ENCODE data around the gene ARL5A.
"Not testable (repeated sequence)": the region's sequence is repeated elsewhere in the genome, so short reads cannot be mapped to it uniquely, and the experiment has no call there.

ARL5A gene

DNA sequence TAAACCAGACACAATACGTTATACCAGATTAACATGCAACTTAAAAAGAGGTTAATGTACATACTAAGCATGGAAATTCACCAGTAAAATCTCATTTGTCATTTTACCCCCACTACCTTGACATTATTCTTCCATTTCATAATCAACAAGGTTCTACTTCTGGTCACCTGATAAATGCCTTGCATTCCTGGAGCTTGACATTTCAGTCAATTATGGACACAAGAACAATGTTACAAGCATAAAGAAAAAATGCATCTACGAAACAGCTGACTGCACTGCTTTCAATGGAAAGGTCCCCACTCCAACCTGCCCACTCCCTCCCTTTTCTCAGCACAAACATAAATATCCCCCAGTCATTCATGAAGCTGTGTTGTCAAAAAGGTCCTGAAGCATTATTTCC lies 31.4 kb downstream of the ARL5A start:
- no peak for DNase-seq (ENCODE audit: low read depth in 1 of 2, low spot score in 1 of 2)

DNA sequence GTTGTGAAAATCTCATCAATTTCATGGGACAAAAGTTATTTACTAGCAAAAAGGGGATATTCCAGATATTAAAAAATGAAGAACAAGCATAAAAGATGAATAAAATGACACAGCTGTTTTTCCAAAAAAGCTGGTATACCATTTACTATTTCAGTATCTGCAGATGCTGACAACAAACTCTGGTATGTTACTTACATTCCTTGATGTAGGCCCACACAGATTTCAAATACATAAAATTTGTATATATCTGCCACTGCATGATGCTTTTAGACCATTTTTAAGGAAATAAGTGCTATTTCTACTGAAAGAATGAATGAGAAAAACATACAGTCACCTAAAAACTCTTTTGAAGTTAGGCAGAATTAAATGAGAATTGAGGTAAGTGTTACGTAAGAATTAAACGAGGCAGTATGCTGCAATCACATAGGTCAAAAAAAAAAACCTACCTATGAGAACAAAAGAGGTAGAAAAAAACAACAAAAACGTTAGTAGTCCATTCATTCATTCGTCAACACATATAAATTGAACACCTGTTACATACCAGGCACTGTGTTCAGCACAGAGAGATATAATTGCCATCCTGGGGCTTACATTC lies 32.5 kb downstream of the ARL5A start:
- no peak for DNase-seq (ENCODE audit: low read depth in 1 of 2, low spot score in 1 of 2)

DNA sequence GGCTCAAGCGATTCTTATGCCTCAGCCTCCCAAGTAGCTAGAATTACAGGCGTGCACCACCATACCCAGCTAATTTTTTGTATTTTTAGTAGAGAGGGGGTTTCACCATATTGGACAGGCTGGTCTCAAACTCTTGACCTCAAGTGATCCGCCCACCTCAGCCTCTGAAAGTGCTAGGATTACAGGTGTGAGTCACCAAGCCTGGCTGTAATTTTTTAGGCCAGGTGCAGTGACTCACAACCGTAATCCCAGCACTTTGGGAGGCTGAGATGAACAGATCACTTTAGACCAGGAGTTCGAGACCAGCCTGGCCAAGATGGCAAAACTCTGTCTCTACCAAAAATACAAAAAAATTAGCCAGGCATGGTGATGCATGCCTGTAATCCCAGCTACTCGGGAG lies 33.8 kb downstream of the ARL5A start:
- DNase-seq (ENCODE audit: low read depth in 1 of 2, low spot score in 1 of 2), result not testable (repeated sequence)

DNA sequence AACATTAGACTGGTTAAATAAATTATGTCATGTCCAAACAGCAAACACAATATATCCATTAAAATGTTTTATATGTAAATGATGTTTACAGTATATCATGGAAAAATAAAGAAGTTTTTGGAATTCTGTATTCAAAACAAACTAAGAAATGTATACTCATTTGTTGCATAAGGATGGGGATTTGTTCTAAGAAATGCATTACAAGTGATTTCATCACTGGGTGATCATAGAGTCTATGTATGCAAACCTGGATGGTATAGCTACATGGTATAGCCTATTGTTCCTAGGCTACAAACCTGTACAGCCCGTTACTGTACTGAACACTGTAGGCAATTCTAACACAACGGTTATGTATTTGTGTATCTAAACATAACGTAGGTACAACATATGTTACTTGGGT lies 35.1 kb downstream of the ARL5A start:
- DNase-seq (ENCODE audit: low read depth in 1 of 2, low spot score in 1 of 2), result no peak

DNA sequence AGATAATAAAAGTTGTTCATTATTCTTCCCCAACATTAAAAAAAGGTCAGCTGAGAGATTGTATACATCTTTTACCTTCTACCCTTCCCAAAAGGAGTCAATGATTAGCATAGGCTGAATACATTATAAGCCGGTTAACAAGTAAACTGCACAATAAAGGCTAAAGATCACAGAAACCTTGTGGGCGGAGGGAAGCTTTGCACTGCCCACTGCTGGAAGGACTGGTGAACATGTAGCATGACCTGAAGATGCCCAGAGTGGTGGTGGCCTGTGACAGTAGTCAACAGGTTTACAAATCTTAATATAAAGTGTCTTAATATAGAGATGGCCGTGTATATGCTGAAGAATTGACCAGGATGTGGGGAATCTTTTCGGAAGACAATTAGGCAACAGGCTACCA lies 35.6 kb downstream of the ARL5A start:
- no peak for DNase-seq (ENCODE audit: low read depth in 1 of 2, low spot score in 1 of 2)

DNA sequence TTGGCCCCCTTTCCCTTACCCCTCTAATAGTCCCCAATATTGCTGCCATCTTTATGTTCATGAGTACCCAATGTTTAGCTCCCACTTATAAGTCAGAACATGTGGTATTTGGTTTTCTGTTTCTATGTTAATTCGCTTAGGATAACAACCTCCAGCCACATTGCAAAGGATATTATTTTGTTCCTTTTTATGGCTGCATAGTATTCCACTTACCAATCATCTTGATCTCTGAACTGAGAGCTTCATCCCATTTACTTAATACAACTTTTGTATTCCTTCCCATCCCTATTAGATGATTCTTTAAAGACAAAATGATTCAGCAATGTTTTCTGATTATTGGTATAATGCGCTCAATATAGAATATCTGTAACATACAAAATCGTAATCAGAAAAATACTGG lies 36.7 kb downstream of the ARL5A start:
- no peak for DNase-seq (ENCODE audit: low read depth in 1 of 2, low spot score in 1 of 2)

DNA sequence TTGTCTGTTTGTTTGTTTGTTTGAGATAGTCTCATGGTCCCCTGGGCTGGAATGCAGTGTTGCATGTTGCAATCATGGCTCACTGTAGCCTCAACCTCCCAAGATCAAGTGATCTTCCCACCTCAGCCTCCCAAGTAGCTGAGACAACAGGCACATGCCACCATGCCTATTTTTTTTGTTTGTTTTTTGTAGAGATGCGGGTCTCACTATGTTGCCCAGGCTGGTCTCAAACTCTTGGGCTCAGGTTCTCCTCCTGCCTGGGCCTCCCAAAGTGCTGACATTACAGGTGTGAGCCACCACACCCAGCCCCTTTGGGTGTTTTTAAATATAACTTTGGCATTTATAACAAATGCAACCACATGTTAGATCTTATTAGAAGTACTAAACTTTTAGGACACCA lies 37.5 kb downstream of the ARL5A start:
- DNase-seq (ENCODE audit: low read depth in 1 of 2, low spot score in 1 of 2), result no peak

DNA sequence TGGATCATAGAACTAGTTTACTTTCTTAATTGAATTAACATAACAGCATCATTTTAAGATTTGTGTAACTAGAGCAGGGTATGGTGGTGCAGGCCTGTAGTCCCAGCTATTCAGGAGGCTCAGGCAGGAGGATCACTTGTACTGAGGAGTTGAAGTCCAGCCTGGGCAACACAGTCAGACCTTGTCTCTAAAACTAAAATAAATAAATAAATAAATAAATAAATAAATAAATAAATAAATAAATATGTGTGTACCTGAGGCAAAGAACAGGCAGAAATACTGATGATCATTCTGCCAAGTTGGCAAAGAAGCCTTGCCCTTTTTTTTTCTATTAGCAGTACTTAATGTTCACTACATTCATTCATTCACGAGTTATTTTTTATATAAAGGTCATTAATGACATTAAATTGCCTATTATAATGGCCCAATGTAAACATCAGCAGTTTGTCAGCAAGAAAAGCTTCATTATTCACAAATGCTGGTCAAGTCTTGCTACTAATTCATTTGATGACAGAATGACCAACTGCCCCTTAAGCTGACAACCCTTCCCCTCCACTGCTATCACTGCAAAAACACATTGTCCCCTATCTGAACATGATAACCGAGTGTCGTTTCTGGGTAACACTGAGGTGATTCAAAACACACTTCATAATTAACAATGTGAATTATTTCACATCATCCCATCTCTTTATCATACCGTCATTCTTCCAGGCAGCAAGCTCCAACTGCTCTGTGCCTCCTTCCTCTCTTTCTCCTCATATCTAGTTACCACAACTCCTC lies 39.0 kb downstream of the ARL5A start:
- no peak for DNase-seq (ENCODE audit: low read depth in 1 of 2, low spot score in 1 of 2)

DNA sequence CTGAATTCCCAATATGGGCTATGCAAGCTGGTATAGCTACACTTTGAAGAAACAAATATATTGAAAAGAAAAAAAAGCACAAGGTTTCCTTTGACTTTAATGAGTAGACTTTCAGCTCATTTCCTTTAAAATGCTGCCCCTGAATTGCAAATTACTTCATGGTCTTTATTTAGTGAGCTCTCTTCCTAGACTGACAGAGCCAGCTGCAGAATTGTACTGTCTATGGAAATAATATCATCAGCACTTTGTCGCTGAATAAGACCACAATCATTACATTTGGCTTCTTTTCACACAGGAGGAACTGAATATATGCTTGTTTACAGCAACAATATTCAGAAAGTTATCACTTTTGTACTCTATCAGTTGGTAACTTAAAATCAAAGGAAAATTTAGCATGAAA lies 41.7 kb downstream of the ARL5A start:
- DNase-seq (ENCODE audit: low read depth in 1 of 2, low spot score in 1 of 2), result no peak

DNA sequence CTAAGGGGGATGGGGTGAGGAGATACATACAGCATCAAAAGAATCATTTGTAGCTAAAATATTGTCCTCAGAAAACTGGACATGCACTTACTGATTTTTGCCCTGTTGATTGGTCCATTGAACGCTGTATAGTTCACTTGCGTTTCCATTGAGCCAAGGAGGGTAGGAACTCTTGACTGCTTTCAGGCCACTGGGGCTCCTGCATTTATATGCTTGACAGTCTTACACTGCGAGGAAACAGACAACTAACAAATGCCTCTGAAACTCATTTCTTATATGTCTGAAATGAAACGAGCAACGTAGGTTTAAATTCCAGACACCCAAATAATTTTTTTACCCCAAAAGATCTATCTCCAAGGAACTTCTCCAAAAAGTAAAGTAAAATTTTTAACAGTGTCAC lies 42.1 kb downstream of the ARL5A start:
- no peak for DNase-seq (ENCODE audit: low read depth in 1 of 2, low spot score in 1 of 2)

DNA sequence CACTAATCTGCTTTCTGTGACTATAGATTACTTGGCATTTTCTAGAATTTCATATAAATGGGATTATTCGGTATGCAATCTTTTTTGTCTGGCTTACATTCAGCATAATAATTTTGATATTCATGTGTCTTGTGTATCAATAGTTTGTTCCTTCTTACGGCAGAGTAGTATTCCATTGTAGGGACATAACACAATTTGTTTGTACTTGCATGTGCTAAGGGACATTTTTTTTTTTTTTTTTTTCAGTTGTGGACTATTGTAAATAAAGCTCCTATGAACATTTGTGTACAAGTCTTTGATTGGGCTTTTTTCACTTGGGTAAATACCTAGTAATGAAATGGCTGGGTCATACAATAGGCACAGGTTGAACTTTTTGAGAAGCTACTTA lies 45.1 kb downstream of the ARL5A start:
- no peak for DNase-seq (ENCODE audit: low read depth in 1 of 2, low spot score in 1 of 2)

DNA sequence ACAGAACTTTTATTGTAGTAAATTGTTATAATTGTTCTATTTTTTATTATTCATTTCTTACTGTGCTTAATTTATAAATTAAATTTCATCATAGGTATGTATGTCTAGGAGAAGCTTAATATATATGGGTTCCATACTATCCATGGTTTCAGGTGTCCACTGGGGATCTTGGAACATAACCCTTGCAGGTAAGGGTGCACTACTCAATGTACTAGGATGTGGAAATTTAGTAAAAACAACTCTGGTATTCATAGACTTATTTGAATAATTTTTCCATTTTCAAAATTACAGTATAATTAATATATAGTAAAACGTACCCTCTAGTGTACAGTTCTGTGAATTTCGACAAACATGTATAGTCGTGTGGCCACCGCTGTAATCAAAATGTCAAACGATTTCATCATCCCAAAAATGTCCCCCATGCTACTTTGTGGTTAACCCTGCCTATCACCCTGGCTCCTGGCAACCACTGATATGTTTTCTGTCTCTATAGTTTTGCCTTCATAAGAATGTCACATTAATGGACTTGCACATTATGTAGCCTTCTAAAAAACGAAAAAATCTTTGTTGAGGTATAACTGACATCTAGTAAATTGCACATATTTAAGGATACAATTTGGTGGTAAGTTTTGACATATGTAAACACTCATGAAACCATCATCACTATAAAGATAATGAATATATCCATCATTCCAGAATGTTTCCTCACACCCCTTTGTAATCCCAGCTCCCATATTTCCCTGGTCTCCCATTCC lies 45.7 kb downstream of the ARL5A start:
- DNase-seq (ENCODE audit: low read depth in 1 of 2, low spot score in 1 of 2), result no peak

DNA sequence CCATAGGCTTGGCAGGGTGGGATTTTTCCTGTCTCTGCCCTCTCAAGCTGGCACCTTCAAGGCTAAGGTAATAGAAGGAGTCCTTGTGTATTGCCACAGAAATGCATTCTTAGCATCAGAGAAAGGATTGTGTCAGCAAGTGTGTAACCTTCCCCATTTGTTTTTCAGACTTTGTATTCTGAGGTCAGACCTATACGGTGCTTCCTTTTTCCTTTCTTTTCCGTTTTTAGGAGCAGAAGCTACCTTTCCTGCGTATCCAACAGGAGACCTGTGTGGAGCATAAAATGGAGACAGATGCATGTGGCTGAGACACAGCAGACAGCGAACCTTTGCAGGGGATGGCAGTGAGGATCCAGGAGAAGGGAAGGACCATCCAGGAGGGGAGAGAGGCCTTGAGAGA lies 46.6 kb downstream of the ARL5A start:
- no peak for DNase-seq (ENCODE audit: low read depth in 1 of 2, low spot score in 1 of 2)

DNA sequence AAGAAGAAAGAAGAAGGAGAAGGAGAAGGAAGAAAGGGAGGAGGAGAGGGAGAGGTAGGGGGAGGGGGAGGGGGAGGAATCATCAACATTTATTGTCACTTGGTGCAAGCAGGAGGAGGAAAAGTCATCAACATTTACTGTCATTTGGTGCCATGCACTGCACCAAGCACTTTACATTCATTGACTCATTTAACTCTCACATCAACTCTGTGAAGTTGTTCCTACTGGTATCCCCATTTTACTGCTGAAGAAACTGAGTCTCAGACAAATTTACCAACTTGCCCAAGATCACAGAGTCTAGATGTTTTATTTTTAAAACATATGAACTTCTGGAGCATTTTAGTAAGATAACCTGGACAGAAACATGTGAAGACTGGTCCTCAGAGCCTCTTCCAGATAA lies 47.3 kb downstream of the ARL5A start:
- DNase-seq (ENCODE audit: low read depth in 1 of 2, low spot score in 1 of 2), result no peak

DNA sequence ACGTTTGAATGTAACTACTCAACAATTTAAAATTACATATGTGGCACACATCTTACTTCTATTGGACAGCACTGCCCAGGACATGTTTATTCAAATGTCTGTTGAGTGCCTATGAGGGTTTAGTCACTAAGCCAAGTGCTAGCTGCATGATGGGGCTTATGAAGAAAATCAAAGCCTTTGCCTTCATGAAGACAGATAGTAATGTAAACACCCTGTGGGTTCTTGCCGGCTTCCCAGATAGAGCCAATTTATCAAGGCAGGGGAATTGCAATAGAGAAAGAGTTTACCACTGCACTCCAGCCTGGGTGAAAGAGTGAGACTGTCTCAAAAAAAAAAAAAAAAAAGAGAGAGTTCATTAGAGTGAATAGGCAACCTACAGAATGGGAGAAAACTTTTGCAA lies 50.3 kb downstream of the ARL5A start:
- DNase-seq (ENCODE audit: low read depth in 1 of 2, low spot score in 1 of 2), result no peak

DNA sequence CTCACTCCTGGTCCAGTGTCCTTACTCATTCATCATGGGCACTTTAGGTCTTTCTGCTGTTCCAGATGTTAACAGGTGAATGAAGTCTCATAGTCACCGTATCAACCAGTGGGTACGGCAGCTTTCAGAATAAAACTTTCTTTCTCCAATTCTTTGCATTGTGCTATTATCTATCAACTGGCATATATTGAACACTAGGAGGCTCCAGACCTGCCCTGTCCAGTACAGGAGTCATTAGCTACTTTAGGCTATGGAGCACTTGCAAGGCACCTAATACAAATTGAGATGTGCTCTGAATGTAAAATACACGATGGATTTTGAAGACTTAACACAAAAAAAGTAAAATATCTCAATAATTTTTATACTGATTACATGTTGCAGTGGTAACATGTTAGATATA lies 50.7 kb downstream of the ARL5A start:
- DNase-seq (ENCODE audit: low read depth in 1 of 2, low spot score in 1 of 2), result no peak

DNA sequence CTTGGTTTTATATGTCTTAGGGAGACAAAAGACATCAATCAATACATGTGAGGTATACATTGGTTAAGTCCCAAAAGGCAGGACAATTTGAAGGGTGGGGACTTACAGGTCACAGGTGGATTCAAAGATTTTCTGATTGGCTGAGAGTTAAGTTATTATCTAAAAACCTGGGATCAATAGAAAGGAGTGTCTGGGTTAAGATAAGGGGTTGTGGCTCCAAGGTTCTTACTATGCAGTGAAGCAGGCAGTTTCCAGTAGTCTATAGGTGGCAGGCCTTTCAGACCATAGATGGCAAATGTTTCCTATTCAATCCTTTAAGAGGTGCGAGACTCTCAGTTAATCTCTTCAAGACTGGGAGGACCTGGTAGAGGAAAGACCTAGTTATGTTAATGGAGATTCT lies 51.9 kb downstream of the ARL5A start:
- DNase-seq (ENCODE audit: low read depth in 1 of 2, low spot score in 1 of 2), result no peak

DNA sequence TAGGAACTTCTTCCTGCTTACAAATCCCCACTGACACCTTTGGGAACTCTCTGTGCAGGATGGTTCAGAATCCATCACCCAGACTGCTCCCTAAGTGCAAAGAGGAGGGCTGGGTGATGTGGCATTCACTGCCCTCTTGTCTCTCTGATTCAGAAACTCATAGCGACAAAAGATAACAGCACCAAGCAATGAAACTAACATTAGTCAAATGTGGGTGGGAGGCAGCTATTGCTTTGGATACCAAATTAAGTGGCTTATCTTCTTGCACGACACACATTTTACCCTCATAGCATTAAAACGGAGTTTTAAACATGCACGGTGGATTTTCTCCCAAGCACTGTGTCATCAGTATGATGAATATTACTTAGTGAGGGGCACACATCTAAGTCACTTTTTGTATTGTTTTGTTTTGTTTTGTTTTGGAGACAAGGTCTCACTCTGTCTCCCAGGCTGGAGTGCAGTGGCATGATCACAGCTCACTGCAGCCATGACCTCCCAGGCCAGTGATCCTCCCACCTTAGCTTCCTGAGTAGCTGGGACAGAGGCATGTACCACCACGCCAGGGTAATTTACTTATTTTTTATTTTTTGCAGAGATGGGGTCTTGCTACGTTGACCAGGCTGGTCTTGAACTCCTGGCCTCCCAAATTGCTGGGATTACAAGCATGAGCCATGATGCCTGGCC lies 53.0 kb downstream of the ARL5A start:
- no peak for DNase-seq (ENCODE audit: low read depth in 1 of 2, low spot score in 1 of 2)

DNA sequence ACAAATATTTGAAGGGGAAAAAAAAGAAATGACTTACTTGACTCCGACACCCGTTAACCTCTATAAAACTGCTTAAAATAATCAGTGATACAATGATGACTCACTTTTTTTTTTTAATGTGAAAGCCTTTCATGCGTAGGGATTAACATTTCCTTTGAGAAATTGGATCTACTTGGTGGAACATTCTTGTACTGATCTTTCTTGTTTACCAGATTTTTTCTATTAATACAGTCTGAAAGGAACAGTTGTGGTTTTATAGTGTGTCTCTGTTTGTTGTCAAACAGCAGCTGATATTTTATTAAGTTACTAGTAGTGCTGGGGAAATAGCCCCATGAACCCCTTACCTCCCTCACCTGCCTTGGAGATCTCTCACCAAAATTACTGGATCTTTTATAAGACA lies 53.7 kb downstream of the ARL5A start:
- no peak for DNase-seq (ENCODE audit: low read depth in 1 of 2, low spot score in 1 of 2)

DNA sequence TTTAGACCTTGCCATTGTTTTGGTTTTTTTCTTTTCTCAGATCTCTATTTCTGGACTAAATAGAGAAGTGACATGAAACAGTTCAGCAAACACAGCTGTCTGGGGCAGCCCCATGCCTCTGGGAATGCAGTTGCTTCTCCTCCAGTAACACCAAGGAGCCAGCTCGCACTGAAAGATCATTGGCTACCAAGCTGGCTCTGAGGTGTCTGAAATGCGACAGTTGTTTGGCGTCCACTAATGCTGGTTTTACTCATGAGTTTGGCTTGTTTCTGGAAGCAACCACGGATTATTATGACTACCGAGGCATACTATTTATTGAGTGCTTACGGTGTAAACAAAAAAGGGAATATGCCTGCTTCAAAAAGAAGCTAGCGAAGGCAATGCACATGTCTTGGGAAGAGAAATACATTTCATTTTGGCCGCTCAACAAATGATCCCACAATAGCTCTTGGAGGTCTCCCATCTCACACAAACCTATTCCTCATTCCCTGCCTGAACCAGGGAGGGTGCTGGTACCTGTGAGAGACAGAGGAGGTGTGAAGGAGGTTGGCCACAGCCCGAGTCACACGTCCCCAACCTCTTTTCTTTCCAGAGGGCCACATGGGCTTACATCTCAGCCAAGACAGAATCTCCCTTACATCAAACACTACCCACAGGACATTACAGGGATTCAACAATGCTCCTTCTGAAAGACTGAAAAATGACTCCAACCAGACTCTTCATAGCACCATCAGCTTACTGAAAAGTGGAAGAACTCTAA lies 56.4 kb downstream of the ARL5A start:
- DNase-seq (ENCODE audit: low read depth in 1 of 2, low spot score in 1 of 2), result no peak

DNA sequence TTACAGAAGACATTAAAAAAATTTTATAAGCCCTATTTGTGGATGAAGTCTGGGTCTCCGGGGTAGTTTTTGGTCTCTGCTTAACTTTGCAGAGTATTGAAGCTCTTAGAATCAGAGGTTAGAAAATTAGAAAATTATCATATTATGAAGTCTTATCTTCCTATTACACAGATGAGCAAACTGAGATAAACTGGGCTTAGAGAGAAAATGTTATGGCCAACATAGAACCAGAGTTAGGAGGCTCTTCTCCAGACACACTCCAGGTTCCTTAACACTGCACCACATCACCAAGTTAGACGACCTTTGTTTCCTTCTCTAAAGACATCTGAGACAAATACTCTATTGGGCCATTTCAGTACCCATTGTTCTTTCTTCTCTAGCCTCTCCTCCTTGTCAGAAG lies 57.2 kb downstream of the ARL5A start:
- no peak for DNase-seq (ENCODE audit: low read depth in 1 of 2, low spot score in 1 of 2)
